ENCODE measurements around the gene MCTP1.

Gene MCTP1

GRCh38 chr5:94775088-94775487, 509.8 kb downstream of the MCTP1 start:
- no peak for TF ChIP-seq TEAD4 (IDR thresholded peaks at IDR 0.05)
- no peak for TF ChIP-seq CREB1 (IDR thresholded peaks at IDR 0.05; ENCODE audit: low read depth)
- no peak for TF ChIP-seq TCF12 (IDR thresholded peaks at IDR 0.05; ENCODE audit: low read depth)

GRCh38 chr5:94771742-94772141, 513.2 kb downstream of the MCTP1 start:
- TF ChIP-seq EP300 (IDR thresholded peaks at IDR 0.05; ENCODE audit: borderline replicate concordance) = no peak
- no peak for TF ChIP-seq RAD21 (IDR thresholded peaks at IDR 0.05; ENCODE audit: low read depth)
- no peak for TF ChIP-seq ZBTB7A (IDR thresholded peaks at IDR 0.05; ENCODE audit: low read depth)
- TF ChIP-seq NFIC (IDR thresholded peaks at IDR 0.05) = no peak
- TF ChIP-seq REST (IDR thresholded peaks at IDR 0.05; ENCODE audit: low read depth) = no peak
- no peak for TF ChIP-seq FOXM1 (IDR thresholded peaks at IDR 0.05; ENCODE audit: borderline replicate concordance, low read depth)
- TF ChIP-seq TEAD4 (IDR thresholded peaks at IDR 0.05) = no peak
- TF ChIP-seq EGR1 (IDR thresholded peaks at IDR 0.05) = no peak
- TF ChIP-seq USF1 (IDR thresholded peaks at IDR 0.05) = no peak
- TF ChIP-seq YY1 (IDR thresholded peaks at IDR 0.05; ENCODE audit: low read depth) = no peak
- no peak for TF ChIP-seq TCF12 (IDR thresholded peaks at IDR 0.05; ENCODE audit: low read depth)
- no peak for TF ChIP-seq CEBPB (IDR thresholded peaks at IDR 0.05)
- TF ChIP-seq, protein P1, sequence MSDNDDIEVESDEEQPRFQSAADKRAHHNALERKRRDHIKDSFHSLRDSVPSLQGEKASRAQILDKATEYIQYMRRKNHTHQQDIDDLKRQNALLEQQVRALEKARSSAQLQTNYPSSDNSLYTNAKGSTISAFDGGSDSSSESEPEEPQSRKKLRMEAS (IDR thresholded peaks at IDR 0.05) = no peak
- no peak for TF ChIP-seq CREB1 (IDR thresholded peaks at IDR 0.05; ENCODE audit: low read depth)
- no peak for TF ChIP-seq TAF1 (IDR thresholded peaks at IDR 0.05; ENCODE audit: low read depth)

DNA sequence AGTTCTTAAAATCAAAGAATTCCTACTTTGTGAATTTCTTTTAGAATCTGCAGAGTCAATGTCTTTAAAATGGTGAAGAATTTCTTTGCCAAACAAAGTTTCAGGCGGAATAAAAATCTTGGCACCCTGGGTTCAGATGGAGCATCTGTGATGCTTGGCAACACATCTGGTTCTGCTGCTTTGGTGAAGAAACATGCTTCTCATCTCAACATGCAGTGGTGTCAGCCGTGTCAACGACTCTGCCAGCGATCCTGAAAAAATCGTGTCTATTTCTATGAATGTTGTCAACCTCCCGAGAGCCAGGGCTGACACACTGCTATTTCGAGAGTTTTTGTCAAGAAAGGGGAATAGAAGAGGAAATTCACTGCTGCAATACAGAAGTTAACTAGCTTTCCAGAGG, 514.9 kb downstream of the MCTP1 start:
- TF ChIP-seq EP300 (IDR thresholded peaks at IDR 0.05; ENCODE audit: borderline replicate concordance) (no peak), RAD21 (IDR thresholded peaks at IDR 0.05; ENCODE audit: low read depth) (no peak), CREB1 (IDR thresholded peaks at IDR 0.05; ENCODE audit: low read depth) (no peak), CEBPB (IDR thresholded peaks at IDR 0.05) (no peak), EGR1 (IDR thresholded peaks at IDR 0.05) (no peak), USF1 (IDR thresholded peaks at IDR 0.05) (no peak), ZBTB7A (IDR thresholded peaks at IDR 0.05; ENCODE audit: low read depth) (no peak), REST (IDR thresholded peaks at IDR 0.05; ENCODE audit: low read depth) (no peak), FOXM1 (IDR thresholded peaks at IDR 0.05; ENCODE audit: borderline replicate concordance, low read depth) (no peak), NFIC (IDR thresholded peaks at IDR 0.05) (no peak), TCF12 (IDR thresholded peaks at IDR 0.05; ENCODE audit: low read depth) (no peak), TEAD4 (IDR thresholded peaks at IDR 0.05) (no peak)
- TF ChIP-seq, protein P1 (IDR thresholded peaks at IDR 0.05) = no peak

DNA sequence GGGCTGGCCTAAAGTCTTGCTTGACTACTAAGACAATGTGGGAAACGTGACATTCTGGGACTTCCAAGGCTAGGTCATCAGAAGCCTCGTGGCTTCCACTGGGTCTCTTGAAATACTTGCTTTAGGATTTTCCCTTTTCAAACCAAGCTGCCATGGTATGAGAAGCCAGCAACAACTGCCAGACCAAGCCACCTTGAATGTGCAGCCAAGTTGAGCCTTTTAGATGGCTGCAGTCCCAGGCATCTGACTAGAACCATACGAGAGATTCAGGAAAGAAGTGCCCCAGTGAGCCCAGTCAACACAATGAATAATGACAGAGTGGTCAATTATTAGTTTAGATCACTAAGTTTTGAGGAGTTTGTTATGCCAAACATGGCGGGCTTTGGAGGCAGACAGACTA, 523.1 kb downstream of the MCTP1 start:
- no peak for TF ChIP-seq TCF12 (IDR thresholded peaks at IDR 0.05; ENCODE audit: low read depth)
- TF ChIP-seq CEBPB (IDR thresholded peaks at IDR 0.05) = no peak
- no peak for TF ChIP-seq FOXM1 (IDR thresholded peaks at IDR 0.05; ENCODE audit: borderline replicate concordance, low read depth)
- TF ChIP-seq TAF1 (IDR thresholded peaks at IDR 0.05; ENCODE audit: low read depth) = no peak
- TF ChIP-seq EGR1 (IDR thresholded peaks at IDR 0.05) = no peak
- no peak for TF ChIP-seq YY1 (IDR thresholded peaks at IDR 0.05; ENCODE audit: low read depth)
- TF ChIP-seq NFIC (IDR thresholded peaks at IDR 0.05) = no peak
- TF ChIP-seq USF1 (IDR thresholded peaks at IDR 0.05) = no peak
- no peak for TF ChIP-seq REST (IDR thresholded peaks at IDR 0.05; ENCODE audit: low read depth)
- TF ChIP-seq, protein P1 (IDR thresholded peaks at IDR 0.05) = no peak
- no peak for TF ChIP-seq EP300 (IDR thresholded peaks at IDR 0.05; ENCODE audit: borderline replicate concordance)
- no peak for TF ChIP-seq TEAD4 (IDR thresholded peaks at IDR 0.05)
- TF ChIP-seq ZBTB7A (IDR thresholded peaks at IDR 0.05; ENCODE audit: low read depth) = no peak
- TF ChIP-seq CREB1 (IDR thresholded peaks at IDR 0.05; ENCODE audit: low read depth) = no peak
- TF ChIP-seq RAD21 (IDR thresholded peaks at IDR 0.05; ENCODE audit: low read depth) = no peak
